ENCODE data around the gene LRP2. TPM values are rescaled to one million over a fixed set of nuclear protein-coding genes. Genes with fewer than 3 reads are reported as not detected.

The LRP2 gene
- polyA plus RNA-seq, 3 donors, result not detected

GRCh38 chr2:169146220-169146619, 216.1 kb downstream of the LRP2 start:
- Histone ChIP-seq H2AFZ (ENCODE audit: insufficient read depth, low read depth, low read length, poor library complexity, severe bottlenecking) (no peak overlapping the region), H3K9me3 (replicated peaks in 1 of 2; ENCODE audit: control insufficient read depth in 1 of 2, insufficient read depth in 1 of 2, low read length in 2 of 2) (no peaks in the 10 kb centered on the region), H3K4me1 (ENCODE audit: control insufficient read depth in 1 of 2, insufficient read depth in 2 of 2, low read length in 2 of 2) (no peaks in the 10 kb centered on the region), H3K27me3 (ENCODE audit: control insufficient read depth in 2 of 2, insufficient read depth in 2 of 2, low read length in 2 of 2) (no peaks in the 10 kb centered on the region), H3K9ac (ENCODE audit: insufficient read depth, low read length, poor library complexity, severe bottlenecking) (no peak overlapping the region), H4K20me1 (ENCODE audit: insufficient read depth, low read length) (no peaks in the 10 kb centered on the region), H3K36me3 (replicated peaks in 1 of 2; ENCODE audit: control insufficient read depth in 1 of 2, insufficient read depth in 2 of 2, low read length in 2 of 2) (no peaks in the 10 kb centered on the region), H3K27ac (ENCODE audit: low read depth in 1 of 2, low read length in 2 of 2) (no peak overlapping the region), H3K79me2 (ENCODE audit: insufficient read depth, low read length) (no peaks in the 10 kb centered on the region), H3K4me3 (replicated peaks in 1 of 3; ENCODE audit: low read depth in 2 of 3, low read length in 3 of 3) (no peak overlapping the region), H3K4me2 (replicated peaks; ENCODE audit: extremely low read depth, low read length, poor library complexity, severe bottlenecking) (no peak overlapping the region)
- no peak for DNase-seq
- TF ChIP-seq CTCF (IDR thresholded peaks at IDR 0.05), result no peak
- no CpG with 5 or more reads among the region's 2 CpGs for WGBS (ENCODE audit: insufficient coverage)
- H3K9me3 Mint-ChIP-seq, result no peaks in the 10 kb centered on the region
- no peak overlapping the region for H3K27ac Mint-ChIP-seq
- H3K27me3 Mint-ChIP-seq (ENCODE audit: low read depth in 3 of 3), result no peaks in the 10 kb centered on the region
- no peak overlapping the region for H3K4me3 Mint-ChIP-seq
- H3K4me1 Mint-ChIP-seq, result peaks cover 2% of the 10 kb centered on the region
- intact Hi-C loops (cut with micrococcal nuclease), result no loop called here
- no peaks in the 10 kb centered on the region for H3K36me3 Mint-ChIP-seq

GRCh38 chr2:169143998-169144397, 218.3 kb downstream of the LRP2 start:
- Mint-ChIP-seq H3K9me3 (no peaks in the 10 kb centered on the region), H3K4me1 (peaks cover 2% of the 10 kb centered on the region), H3K36me3 (no peaks in the 10 kb centered on the region)

More at GRCh38 chr2:169143998-169144397, 218.3 kb downstream of the LRP2 start:
- H3K27me3 Mint-ChIP-seq (ENCODE audit: low read depth in 3 of 3), result peaks cover 0 to 1% (median 0%) of the 10 kb centered on the region in 3 donors
- intact Hi-C loops (cut with micrococcal nuclease), result loop anchor here (5.0 kb wide), 2 partner anchors 37 to 182 kb away; no protein-coding TSS in a partner anchor
- H2AFZ ChIP-seq (ENCODE audit: insufficient read depth, low read depth, low read length, poor library complexity, severe bottlenecking), result no peak overlapping the region
- no peaks in the 10 kb centered on the region for H3K79me2 ChIP-seq (ENCODE audit: insufficient read depth, low read length)
- H3K36me3 ChIP-seq (replicated peaks in 1 of 2; ENCODE audit: control insufficient read depth in 1 of 2, insufficient read depth in 2 of 2, low read length in 2 of 2), result no peaks in the 10 kb centered on the region
- no peak for DNase-seq
- WGBS (ENCODE audit: insufficient coverage), result 32% methylated on average over 3 of the region's 3 CpGs
- H3K4me1 ChIP-seq (ENCODE audit: control insufficient read depth in 1 of 2, insufficient read depth in 2 of 2, low read length in 2 of 2), result no peaks in the 10 kb centered on the region
- no peak overlapping the region for H3K27ac Mint-ChIP-seq
- no peak overlapping the region for H3K4me3 ChIP-seq (replicated peaks in 1 of 3; ENCODE audit: low read depth in 2 of 3, low read length in 3 of 3)
- no peak overlapping the region for H3K9ac ChIP-seq (ENCODE audit: insufficient read depth, low read length, poor library complexity, severe bottlenecking)
- no peak overlapping the region for H3K4me2 ChIP-seq (replicated peaks; ENCODE audit: extremely low read depth, low read length, poor library complexity, severe bottlenecking)
- no peaks in the 10 kb centered on the region for H3K27me3 ChIP-seq (ENCODE audit: control insufficient read depth in 2 of 2, insufficient read depth in 2 of 2, low read length in 2 of 2)
- H3K4me3 Mint-ChIP-seq, result no peak overlapping the region
- no peaks in the 10 kb centered on the region for H3K9me3 ChIP-seq (replicated peaks in 1 of 2; ENCODE audit: control insufficient read depth in 1 of 2, insufficient read depth in 1 of 2, low read length in 2 of 2)
- no peak for TF ChIP-seq CTCF (IDR thresholded peaks at IDR 0.05)
- no peaks in the 10 kb centered on the region for H4K20me1 ChIP-seq (ENCODE audit: insufficient read depth, low read length)
- H3K27ac ChIP-seq (ENCODE audit: low read depth in 1 of 2, low read length in 2 of 2), result no peak overlapping the region
